Nephron progenitor cell (in vitro differentiated cells): ENCODE data around the gene ITGB5.

Experiments
- DNase-seq: peaks from one replicate; pipeline ENCODE4 v3.0.0; 2021
- H3K27ac Mint-ChIP-seq: 2 replicates; pipeline ENCODE4 v1.8.0; 2021; ENCODE audit warnings: mild to moderate bottlenecking, moderate library complexity, mixed read lengths
- H3K27me3 Mint-ChIP-seq: 2 replicates; pipeline ENCODE4 v1.8.0; 2021; ENCODE audit warnings: mild to moderate bottlenecking, low read depth, mixed read lengths; ENCODE audit not compliant: poor library complexity
- H3K36me3 Mint-ChIP-seq: 2 replicates; pipeline ENCODE4 v1.8.0; 2021; ENCODE audit warnings: low read depth, mixed read lengths
- H3K4me1 Mint-ChIP-seq: 2 replicates; pipeline ENCODE4 v1.8.0; 2021; ENCODE audit warnings: mixed read lengths
- H3K4me3 Mint-ChIP-seq: 2 replicates; pipeline ENCODE4 v1.8.0; 2021; ENCODE audit warnings: mild to moderate bottlenecking, moderate library complexity, mixed read lengths
- H3K9me3 Mint-ChIP-seq: 2 replicates; pipeline ENCODE4 v1.8.0; 2021; ENCODE audit warnings: mild to moderate bottlenecking, moderate library complexity, mixed read lengths
- TF ChIP-seq, protein P1 (sequence below): fragments of 200-600 bp; sonication (generic); IDR thresholded peaks from 2 replicates; pipeline ENCODE4 v1.5.0; 2021; ENCODE audit warnings: antibody characterized with exemption

ITGB5 gene

DNA sequence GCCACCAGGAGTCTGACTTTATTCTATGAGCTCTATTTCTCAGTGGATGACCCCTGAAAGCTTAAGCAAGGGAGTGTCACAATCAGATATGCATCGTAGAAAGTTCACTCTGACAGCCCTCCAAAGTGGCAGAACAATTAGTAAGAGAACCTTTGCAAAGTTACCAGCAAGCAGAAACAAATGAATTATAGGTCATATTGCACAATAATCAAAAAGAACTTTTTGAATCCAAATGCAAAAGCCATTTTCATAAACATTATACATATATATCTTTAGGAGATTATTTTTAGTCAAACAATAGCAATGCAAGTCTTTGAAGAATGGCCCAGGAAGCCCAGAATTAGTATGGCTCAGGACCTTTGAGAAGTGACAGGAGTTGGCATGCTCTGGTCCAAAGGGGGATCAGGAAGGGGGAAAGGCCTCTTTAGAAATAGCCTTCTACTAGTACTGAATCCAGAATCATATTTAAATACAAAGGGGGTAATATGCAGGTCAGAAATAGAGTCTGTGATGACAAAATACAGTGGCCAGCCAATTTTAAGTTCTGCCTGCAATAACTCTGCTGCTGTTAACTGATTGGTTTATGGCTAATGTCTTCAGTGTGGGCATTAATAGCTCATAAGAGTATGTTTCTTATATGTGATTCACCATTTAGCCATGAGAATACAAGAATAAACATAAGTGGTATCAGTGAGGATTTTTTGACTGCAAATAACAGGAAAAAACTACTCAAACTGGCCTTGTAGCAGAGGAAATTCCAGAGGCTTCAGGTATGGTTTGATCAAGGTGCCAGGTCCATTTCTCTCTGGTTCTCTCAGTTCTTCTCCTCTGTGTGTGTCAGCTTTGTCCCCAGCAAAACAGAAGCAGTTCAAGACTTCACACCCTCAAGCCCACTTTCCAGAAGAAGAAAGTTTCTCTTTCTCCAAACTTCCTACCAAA is 17.0 kb upstream of the ITGB5 start:
- Mint-ChIP-seq H3K27ac (no peak overlapping the region), H3K36me3 (no peaks in the 10 kb centered on the region), H3K4me3 (no peak overlapping the region), H3K4me1 (peaks cover 5% of the 10 kb centered on the region), H3K9me3 (no peaks in the 10 kb centered on the region), H3K27me3 (peaks cover 18% of the 10 kb centered on the region)
- DNase-seq, result no peak
- TF ChIP-seq, protein P1, sequence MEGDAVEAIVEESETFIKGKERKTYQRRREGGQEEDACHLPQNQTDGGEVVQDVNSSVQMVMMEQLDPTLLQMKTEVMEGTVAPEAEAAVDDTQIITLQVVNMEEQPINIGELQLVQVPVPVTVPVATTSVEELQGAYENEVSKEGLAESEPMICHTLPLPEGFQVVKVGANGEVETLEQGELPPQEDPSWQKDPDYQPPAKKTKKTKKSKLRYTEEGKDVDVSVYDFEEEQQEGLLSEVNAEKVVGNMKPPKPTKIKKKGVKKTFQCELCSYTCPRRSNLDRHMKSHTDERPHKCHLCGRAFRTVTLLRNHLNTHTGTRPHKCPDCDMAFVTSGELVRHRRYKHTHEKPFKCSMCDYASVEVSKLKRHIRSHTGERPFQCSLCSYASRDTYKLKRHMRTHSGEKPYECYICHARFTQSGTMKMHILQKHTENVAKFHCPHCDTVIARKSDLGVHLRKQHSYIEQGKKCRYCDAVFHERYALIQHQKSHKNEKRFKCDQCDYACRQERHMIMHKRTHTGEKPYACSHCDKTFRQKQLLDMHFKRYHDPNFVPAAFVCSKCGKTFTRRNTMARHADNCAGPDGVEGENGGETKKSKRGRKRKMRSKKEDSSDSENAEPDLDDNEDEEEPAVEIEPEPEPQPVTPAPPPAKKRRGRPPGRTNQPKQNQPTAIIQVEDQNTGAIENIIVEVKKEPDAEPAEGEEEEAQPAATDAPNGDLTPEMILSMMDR, result no peak

DNA sequence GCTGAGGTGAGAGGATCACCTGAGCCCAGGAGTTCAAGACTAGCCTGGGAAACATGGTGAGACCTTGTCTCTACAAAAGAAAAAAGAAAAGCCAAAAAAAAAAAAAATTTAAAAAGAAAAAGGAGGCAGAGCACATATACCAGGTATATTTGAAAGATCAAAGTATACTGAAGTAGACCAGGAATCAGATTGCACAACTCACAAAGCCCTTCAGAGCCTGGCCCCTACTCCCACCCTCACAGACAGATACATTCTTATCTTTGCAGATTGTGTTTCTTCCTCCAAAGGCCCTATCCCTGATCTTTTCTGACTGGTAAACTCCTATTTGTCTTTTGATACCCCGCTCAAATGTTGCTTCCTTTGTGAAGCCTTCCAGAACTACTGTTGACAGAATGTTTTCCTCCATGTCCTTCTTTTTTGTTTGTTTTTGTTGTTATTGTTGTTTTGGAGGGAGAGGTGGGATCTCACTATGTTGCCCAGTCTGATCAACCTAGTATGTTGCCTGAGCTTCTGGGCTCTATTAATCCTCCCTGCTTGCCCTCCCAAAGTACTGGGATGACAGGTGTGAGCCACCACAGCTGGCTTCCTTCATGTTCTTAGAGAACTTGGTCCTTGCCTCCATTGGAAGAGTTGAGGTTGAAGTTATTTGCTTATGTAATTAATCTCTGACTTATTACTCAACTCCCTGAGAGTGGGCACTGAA is 9.8 kb upstream of the ITGB5 start:
- no peak overlapping the region for H3K4me3 Mint-ChIP-seq
- peaks cover 14% of the 10 kb centered on the region for H3K27me3 Mint-ChIP-seq
- DNase-seq, result no peak
- no peaks in the 10 kb centered on the region for H3K9me3 Mint-ChIP-seq
- no peaks in the 10 kb centered on the region for H3K36me3 Mint-ChIP-seq
- no peaks in the 10 kb centered on the region for H3K4me1 Mint-ChIP-seq
- TF ChIP-seq, protein P1, result no peak
- H3K27ac Mint-ChIP-seq, result no peak overlapping the region

DNA sequence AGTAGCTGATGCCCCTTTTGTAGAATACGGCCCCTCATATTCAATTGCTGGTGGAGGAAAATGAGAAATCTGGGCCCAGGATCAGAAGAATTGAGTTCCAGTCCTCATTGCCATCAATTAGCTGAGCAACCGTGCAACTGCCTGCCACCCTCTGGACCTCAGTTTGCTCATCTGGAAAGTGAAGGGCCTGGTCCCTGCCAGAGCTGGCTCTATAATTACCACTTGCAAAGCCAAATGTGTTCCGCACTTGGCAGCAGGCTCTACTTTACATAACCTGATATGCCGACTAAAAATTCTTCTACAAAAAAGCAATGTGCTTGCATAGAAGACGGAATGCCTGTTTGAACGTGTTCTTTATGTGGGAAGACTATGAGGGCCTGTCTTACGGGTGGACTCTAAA is 8.6 kb upstream of the ITGB5 start:
- Mint-ChIP-seq H3K4me3 (no peak overlapping the region), H3K4me1 (no peaks in the 10 kb centered on the region), H3K27ac (no peak overlapping the region), H3K27me3 (peaks cover 10% of the 10 kb centered on the region), H3K9me3 (no peaks in the 10 kb centered on the region), H3K36me3 (no peaks in the 10 kb centered on the region)
- TF ChIP-seq, protein P1, result no peak
- no peak for DNase-seq

DNA sequence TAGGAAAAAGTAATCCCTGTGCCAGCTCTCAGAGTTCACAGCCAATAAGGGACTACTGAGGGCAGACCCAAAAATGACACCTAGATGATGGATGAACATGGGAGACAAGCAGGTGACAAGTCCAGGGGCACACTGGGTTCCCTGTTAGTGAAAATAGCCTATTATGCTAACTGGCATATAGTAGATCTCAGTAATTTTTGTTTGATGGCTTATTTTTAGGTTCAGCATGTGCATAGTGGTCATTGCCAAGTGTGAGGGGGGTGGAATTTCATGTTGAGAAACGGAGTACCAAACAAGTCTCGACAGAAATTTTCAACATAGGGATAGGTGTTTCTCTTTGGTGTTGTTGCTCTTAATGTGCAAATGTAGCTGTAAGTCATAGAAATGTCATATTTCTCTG is 6.4 kb upstream of the ITGB5 start:
- Mint-ChIP-seq H3K27ac (no peak overlapping the region), H3K4me3 (no peak overlapping the region), H3K9me3 (no peaks in the 10 kb centered on the region), H3K4me1 (peaks cover 9% of the 10 kb centered on the region), H3K36me3 (no peaks in the 10 kb centered on the region), H3K27me3 (peaks cover 10% of the 10 kb centered on the region)
- TF ChIP-seq, protein P1, result no peak
- no peak for DNase-seq

DNA sequence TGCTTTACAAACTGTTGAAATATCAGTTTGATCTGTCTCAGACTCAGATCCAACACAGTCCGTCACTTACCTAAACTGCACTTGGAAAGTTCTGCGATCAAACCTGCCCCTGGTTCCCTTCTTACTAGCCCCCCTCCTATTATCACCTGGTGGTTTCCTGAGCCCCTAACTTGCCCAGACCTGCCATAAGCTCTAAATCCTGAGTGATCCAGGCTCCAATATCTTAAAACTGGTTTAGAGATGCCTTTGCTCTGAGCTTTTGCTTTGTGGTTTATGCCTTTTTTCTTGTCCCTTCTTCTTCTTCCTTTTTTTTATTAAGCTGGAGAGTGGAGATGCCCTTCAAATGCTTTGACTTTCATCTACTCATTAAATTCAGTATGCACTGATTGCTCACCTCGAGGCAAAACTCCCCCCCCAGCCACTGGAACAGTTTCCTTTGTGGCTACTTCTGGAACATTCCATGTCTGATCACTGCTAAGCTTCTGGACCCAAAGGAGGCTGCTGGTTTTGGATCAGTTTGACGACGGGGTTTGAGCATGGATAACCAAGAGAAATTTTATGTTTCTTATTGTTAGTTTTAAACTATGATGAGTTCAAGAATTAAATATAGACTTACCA is 3.5 kb upstream of the ITGB5 start:
- Mint-ChIP-seq H3K36me3 (no peaks in the 10 kb centered on the region), H3K4me1 (peaks cover 19% of the 10 kb centered on the region), H3K27me3 (peaks cover 5% of the 10 kb centered on the region), H3K9me3 (no peaks in the 10 kb centered on the region), H3K4me3 (no peak overlapping the region), H3K27ac (no peak overlapping the region)
- DNase-seq, result no peak
- TF ChIP-seq, protein P1, result no peak
